Stimulated activated memory B cell treated with anti-CD40 and anti-IgM and Interleukin-4, amounts not matched to agents 10 μg/mL and 1 μg/mL and 100 μg/mL, for 72 hours (primary cell): Measurements from ENCODE around the gene ADORA1.

ENCODE experiments used
- ATAC-seq: fragments of 150-1000 bp; cut with Tn5 transposase; 2 replicates; pipeline ENCODE4 v1.10.0; 2021
- H3K27ac Mint-ChIP-seq: one replicate; pipeline ENCODE4 v1.8.0; 2022; ENCODE audit warnings: mild to moderate bottlenecking, mixed read lengths
- H3K27me3 Mint-ChIP-seq: one replicate; pipeline ENCODE4 v1.8.0; 2022; ENCODE audit warnings: mixed read lengths
- H3K36me3 Mint-ChIP-seq: one replicate; pipeline ENCODE4 v1.8.0; 2022; ENCODE audit warnings: mixed read lengths
- H3K4me1 Mint-ChIP-seq: one replicate; pipeline ENCODE4 v1.8.0; 2022; ENCODE audit warnings: mixed read lengths
- H3K4me3 Mint-ChIP-seq: one replicate; pipeline ENCODE4 v1.8.0; 2022; ENCODE audit warnings: mild to moderate bottlenecking, moderate library complexity, mixed read lengths
- H3K9me3 Mint-ChIP-seq: one replicate; pipeline ENCODE4 v1.8.0; 2022; ENCODE audit warnings: mixed read lengths

ADORA1 gene

GRCh38 chr1:203185585-203185984 is 58.1 kb downstream of the ADORA1 start:
- Mint-ChIP-seq H3K27me3 (peaks cover 51% of the 10 kb centered on the region), H3K4me1 (no peaks in the 10 kb centered on the region), H3K27ac (no peak overlapping the region), H3K4me3 (no peak overlapping the region), H3K9me3 (no peaks in the 10 kb centered on the region), H3K36me3 (no peaks in the 10 kb centered on the region)
- no peak for ATAC-seq

- ATAC-seq: no peak
- peaks cover 51% of the 10 kb centered on the region for H3K27me3 Mint-ChIP-seq
- no peaks in the 10 kb centered on the region for H3K9me3 Mint-ChIP-seq
- no peak overlapping the region for H3K27ac Mint-ChIP-seq
- H3K36me3 Mint-ChIP-seq: no peaks in the 10 kb centered on the region
- H3K4me1 Mint-ChIP-seq: no peaks in the 10 kb centered on the region
- H3K4me3 Mint-ChIP-seq: no peak overlapping the region
Observed at GRCh38 chr1:203186091-203186445, 58.5 kb downstream of the ADORA1 start.

DNA sequence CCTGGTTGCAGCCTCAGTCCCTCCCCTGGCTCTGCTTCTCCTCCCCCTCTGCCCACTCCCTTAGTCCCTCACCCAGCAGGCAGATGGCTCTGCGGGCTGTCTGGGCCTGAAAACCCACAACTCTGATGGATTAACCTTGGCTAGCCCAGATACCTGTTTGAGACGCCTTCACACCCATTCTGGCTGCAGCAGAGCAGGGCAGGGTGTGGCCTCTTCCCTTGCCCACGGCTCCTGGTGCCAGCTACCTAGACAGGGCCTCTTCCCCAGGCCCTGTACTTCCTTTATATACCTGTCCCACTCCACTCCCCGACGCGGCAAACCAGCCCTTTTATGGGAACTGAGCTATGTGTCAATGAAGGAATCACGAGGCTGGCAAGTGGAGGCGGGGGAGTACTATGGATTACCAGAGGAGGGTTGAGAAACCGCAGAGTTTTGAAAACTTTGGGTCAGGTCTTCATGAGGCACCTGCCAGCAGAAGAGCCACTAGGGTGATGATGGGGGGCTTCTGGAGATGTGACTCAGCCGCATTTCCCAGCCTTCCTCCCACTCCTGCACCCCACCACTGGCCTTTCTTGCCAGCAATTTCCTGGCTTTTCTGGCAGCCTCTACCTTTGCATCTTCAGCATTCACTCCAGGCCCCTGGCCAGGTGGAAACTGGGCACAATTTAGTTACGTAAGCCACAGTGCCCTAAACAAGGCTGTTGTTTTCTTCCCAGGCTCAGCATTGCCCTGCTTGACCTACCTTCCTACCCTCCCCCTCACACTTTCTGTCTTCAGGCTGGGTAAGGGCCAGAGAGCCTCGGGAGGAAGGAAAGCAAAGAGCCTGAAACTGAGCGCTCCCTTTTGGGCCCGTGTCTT is 59.1 kb downstream of the ADORA1 start, which contains the start of gene CHI3L1:
Gene CHI3L1 (minus strand): TSS at position 259 of the 858 bp plus-strand sequence. CDS start 81 bp downstream, at position 178.
- Mint-ChIP-seq H3K4me3 (no peak within 1 kb of the TSS), H3K9me3 (no peaks in the 10 kb centered on the region), H3K4me1 (no peaks in the 10 kb centered on the region), H3K36me3 (no peaks in the 10 kb centered on the region), H3K27me3 (peaks cover 51% of the 10 kb centered on the region), H3K27ac (no peak within 1 kb of the TSS)
- ATAC-seq: no peak

DNA sequence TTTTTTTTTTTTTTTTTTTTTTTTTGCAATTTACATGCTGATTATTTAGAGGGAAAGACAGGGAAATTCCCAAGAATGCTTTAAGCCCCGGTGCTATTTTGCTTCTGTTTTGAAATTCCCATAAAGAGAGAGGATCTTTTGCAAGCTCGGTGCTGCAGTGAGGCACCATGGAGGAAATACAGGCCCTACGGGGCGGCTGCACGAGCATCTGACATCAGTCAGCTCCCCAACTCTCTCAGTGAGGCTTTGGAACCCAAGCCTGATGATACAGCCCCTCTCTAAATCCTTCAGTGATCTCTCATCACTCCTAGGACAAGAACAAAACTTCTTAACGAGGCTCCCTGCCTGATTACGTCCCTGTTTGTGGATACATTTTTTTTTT is 59.8 kb downstream of the ADORA1 start:
- Mint-ChIP-seq H3K9me3 (no peaks in the 10 kb centered on the region), H3K4me3 (no peak overlapping the region), H3K27me3 (peaks cover 51% of the 10 kb centered on the region), H3K36me3 (no peaks in the 10 kb centered on the region), H3K27ac (no peak overlapping the region), H3K4me1 (no peaks in the 10 kb centered on the region)
- no peak for ATAC-seq

- Mint-ChIP-seq H3K27me3 (peaks cover 51% of the 10 kb centered on the region), H3K9me3 (no peaks in the 10 kb centered on the region), H3K27ac (no peak overlapping the region), H3K4me3 (no peak overlapping the region), H3K36me3 (no peaks in the 10 kb centered on the region), H3K4me1 (no peaks in the 10 kb centered on the region)
- no peak for ATAC-seq
Observed at GRCh38 chr1:203187689-203188264, 60.3 kb downstream of the ADORA1 start.

GRCh38 chr1:203188686-203189232 is 61.2 kb downstream of the ADORA1 start:
- no peak for ATAC-seq
- no peak overlapping the region for H3K27ac Mint-ChIP-seq
- H3K4me1 Mint-ChIP-seq: no peaks in the 10 kb centered on the region
- peaks cover 51% of the 10 kb centered on the region for H3K27me3 Mint-ChIP-seq
- H3K4me3 Mint-ChIP-seq: no peak overlapping the region
- no peaks in the 10 kb centered on the region for H3K9me3 Mint-ChIP-seq
- H3K36me3 Mint-ChIP-seq: no peaks in the 10 kb centered on the region

DNA sequence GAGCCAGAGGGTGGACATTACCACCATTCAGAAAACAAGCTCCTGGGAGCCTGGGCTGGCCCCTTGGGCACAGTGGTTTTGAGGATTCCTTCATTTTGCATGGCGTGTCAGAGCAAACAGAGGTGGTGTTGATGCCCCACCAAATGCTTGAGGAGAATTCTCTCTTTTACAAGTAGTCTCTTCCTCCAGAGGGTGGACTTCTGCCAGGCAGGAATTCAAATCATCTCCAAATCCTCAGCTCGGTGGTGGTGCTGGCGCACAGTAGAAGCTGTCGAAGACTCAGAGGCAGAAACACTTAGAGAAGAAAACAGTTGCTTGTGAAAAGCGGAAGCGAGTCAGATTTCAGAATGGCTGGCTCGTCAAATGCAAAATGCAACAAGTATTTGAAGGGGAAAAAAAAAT is 62.4 kb downstream of the ADORA1 start:
- Mint-ChIP-seq H3K9me3 (no peaks in the 10 kb centered on the region), H3K27me3 (peaks cover 42% of the 10 kb centered on the region), H3K4me1 (no peaks in the 10 kb centered on the region), H3K27ac (no peak overlapping the region), H3K4me3 (no peak overlapping the region), H3K36me3 (no peaks in the 10 kb centered on the region)
- no peak for ATAC-seq

GRCh38 chr1:203190949-203191348 is 63.4 kb downstream of the ADORA1 start:
- Mint-ChIP-seq H3K4me3 (no peak overlapping the region), H3K9me3 (no peaks in the 10 kb centered on the region), H3K36me3 (no peaks in the 10 kb centered on the region), H3K4me1 (no peaks in the 10 kb centered on the region), H3K27me3 (peaks cover 41% of the 10 kb centered on the region), H3K27ac (no peak overlapping the region)
- no peak for ATAC-seq

GRCh38 chr1:203196371-203196770 is 68.8 kb downstream of the ADORA1 start:
- Mint-ChIP-seq H3K36me3 (no peaks in the 10 kb centered on the region), H3K9me3 (no peaks in the 10 kb centered on the region), H3K27me3 (peaks cover 40% of the 10 kb centered on the region), H3K4me3 (no peak overlapping the region), H3K27ac (no peak overlapping the region), H3K4me1 (no peaks in the 10 kb centered on the region)
- no peak for ATAC-seq

DNA sequence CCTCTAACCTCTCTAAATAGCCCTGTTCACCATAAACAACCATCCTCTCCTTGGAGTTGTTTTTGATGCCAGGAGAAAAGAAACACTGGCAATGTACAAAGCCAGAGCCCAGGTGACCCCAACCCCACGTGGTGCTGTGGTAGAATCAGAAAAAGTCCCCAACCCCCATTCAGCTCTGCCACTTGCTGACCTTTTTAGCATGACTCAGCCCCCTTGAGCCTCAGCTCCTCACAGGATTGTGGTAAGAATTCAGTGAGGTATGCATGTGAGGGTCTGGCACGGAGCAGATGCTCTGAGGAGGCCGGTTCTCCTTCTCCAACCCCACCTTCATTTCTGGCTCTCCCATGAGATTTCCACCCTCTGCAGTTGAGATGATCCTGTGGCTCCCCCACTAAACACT is 70.1 kb downstream of the ADORA1 start:
- H3K27ac Mint-ChIP-seq: no peak overlapping the region
- peaks cover 53% of the 10 kb centered on the region for H3K27me3 Mint-ChIP-seq
- H3K4me3 Mint-ChIP-seq: no peak overlapping the region
- no peaks in the 10 kb centered on the region for H3K9me3 Mint-ChIP-seq
- ATAC-seq: no peak
- H3K36me3 Mint-ChIP-seq: no peaks in the 10 kb centered on the region
- H3K4me1 Mint-ChIP-seq: no peaks in the 10 kb centered on the region

GRCh38 chr1:203199002-203199401 is 71.5 kb downstream of the ADORA1 start:
- ATAC-seq: no peak
- no peaks in the 10 kb centered on the region for H3K4me1 Mint-ChIP-seq
- no peaks in the 10 kb centered on the region for H3K9me3 Mint-ChIP-seq
- peaks cover 67% of the 10 kb centered on the region for H3K27me3 Mint-ChIP-seq
- no peak overlapping the region for H3K27ac Mint-ChIP-seq
- no peaks in the 10 kb centered on the region for H3K36me3 Mint-ChIP-seq
- H3K4me3 Mint-ChIP-seq: no peak overlapping the region

DNA sequence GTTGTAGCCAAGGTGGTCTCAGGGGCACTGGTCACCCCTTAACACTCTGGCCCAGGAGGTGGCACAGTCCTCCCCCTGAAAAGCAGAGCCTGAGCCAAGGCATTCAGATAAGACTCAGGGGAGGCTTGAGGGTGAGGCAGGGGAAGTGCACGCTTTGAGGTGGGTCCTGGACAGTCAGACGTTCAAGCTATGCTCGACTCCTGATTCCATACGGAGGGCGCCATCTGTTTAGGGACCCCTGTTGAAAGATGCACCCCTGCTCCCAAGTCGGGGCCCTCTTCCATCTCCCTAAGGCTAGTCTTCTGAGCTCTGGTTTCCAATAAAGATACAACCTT is 71.9 kb downstream of the ADORA1 start:
- no peak overlapping the region for H3K4me3 Mint-ChIP-seq
- ATAC-seq: no peak
- no peaks in the 10 kb centered on the region for H3K4me1 Mint-ChIP-seq
- H3K27me3 Mint-ChIP-seq: peaks cover 71% of the 10 kb centered on the region
- no peak overlapping the region for H3K27ac Mint-ChIP-seq
- no peaks in the 10 kb centered on the region for H3K9me3 Mint-ChIP-seq
- no peaks in the 10 kb centered on the region for H3K36me3 Mint-ChIP-seq

- no peak overlapping the region for H3K27ac Mint-ChIP-seq
- no peak overlapping the region for H3K4me3 Mint-ChIP-seq
- no peaks in the 10 kb centered on the region for H3K36me3 Mint-ChIP-seq
- no peaks in the 10 kb centered on the region for H3K4me1 Mint-ChIP-seq
- ATAC-seq: no peak
- H3K9me3 Mint-ChIP-seq: no peaks in the 10 kb centered on the region
- H3K27me3 Mint-ChIP-seq: peaks cover 75% of the 10 kb centered on the region
Observed at GRCh38 chr1:203199816-203200571, 72.5 kb downstream of the ADORA1 start.

GRCh38 chr1:203200916-203201315 is 73.4 kb downstream of the ADORA1 start:
- Mint-ChIP-seq H3K27ac (no peak overlapping the region), H3K36me3 (no peaks in the 10 kb centered on the region), H3K4me1 (no peaks in the 10 kb centered on the region), H3K9me3 (no peaks in the 10 kb centered on the region), H3K4me3 (no peak overlapping the region), H3K27me3 (peaks cover 67% of the 10 kb centered on the region)
- ATAC-seq: no peak

GRCh38 chr1:203201516-203202205 is 74.1 kb downstream of the ADORA1 start:
- H3K4me3 Mint-ChIP-seq: no peak overlapping the region
- H3K36me3 Mint-ChIP-seq: no peaks in the 10 kb centered on the region
- H3K4me1 Mint-ChIP-seq: no peaks in the 10 kb centered on the region
- no peak for ATAC-seq
- no peak overlapping the region for H3K27ac Mint-ChIP-seq
- no peaks in the 10 kb centered on the region for H3K9me3 Mint-ChIP-seq
- peaks cover 65% of the 10 kb centered on the region for H3K27me3 Mint-ChIP-seq
